Femur (tissue), 1 donor: ENCODE results near the gene PRSS48.
"Not testable (repeated sequence)": the region's sequence is repeated elsewhere in the genome, so short reads cannot be mapped to it uniquely, and the experiment has no call there.

Experiments
- DNase-seq: peaks from one replicate; pipeline ENCODE4 v3.0.0-alpha.2; 2017

PRSS48 gene

GRCh38 chr4:151263455-151263854 lies 13.5 kb upstream of the PRSS48 start:
- DNase-seq, result no peak

GRCh38 chr4:151266497-151266896 lies 10.5 kb upstream of the PRSS48 start:
- no peak for DNase-seq

DNA sequence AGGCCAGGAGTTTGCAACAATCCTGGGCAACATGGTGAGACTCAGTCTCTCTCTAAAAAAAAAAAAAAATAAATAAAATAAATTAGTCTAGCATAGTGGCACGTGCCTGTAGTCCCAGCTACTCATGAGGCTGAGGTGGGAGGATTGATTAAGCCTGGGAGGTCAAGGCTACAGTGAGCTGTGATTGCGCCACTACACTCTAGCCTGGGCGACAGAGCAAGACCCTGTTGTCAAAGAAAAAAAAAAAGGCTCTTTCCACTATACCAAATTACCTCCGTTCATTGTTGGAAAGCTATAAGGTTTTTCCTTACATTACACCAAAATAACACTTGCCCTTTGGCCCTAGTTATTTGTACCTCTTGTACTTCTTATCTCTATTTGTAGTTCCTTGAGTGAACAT lies 9.9 kb upstream of the PRSS48 start:
- DNase-seq, result no peak

DNA sequence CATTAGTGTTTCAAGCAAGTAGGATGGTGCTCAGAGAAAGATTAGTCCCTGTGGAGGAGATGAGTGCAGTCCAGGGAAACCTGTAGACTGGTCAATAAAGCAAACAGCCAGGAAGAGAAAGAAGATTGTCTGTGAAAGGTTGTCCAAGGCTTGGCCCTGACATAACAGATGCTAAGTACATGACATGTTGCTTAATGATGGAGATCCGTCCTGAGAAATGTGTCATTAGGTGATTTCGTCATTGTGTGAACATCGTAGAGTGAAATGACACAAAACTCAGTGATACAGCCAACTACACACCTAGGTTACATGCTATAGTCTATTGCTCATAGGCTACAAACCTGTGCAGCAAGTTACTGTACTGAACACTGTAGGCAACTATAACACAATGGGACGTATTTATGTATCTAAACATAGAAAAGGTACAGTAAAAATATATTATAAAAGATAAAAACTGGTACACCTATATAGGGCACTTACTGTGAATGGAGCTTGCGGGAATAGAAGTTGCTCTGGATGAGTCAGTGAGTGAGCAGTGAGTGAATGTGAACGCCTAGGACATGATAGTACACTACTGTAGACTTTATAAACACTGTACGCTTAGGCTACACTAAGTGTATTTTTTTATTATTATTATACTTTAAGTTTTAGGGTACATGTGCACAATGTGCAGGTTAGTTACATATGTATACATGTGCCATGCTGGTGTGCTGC lies 9.0 kb upstream of the PRSS48 start:
- no peak for DNase-seq

DNA sequence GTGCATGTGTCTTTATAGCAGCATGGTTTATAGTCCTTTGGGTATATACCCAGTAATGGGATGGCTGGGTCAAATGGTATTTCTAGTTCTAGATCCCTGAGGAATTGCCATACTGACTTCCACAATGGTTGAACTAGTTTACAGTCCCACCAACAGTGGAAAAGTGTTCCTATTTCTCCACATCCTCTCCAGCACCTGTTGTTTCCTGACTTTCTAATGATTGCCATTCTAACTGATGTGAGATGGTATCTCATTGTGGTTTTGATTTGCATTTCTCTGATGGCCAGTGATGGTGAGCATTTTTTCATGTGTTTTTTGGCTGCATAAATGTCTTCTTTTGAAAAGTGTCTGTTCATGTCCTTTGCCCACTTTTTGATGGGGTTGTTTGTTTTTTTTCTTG lies 8.1 kb upstream of the PRSS48 start:
- DNase-seq, result not testable (repeated sequence)

DNA sequence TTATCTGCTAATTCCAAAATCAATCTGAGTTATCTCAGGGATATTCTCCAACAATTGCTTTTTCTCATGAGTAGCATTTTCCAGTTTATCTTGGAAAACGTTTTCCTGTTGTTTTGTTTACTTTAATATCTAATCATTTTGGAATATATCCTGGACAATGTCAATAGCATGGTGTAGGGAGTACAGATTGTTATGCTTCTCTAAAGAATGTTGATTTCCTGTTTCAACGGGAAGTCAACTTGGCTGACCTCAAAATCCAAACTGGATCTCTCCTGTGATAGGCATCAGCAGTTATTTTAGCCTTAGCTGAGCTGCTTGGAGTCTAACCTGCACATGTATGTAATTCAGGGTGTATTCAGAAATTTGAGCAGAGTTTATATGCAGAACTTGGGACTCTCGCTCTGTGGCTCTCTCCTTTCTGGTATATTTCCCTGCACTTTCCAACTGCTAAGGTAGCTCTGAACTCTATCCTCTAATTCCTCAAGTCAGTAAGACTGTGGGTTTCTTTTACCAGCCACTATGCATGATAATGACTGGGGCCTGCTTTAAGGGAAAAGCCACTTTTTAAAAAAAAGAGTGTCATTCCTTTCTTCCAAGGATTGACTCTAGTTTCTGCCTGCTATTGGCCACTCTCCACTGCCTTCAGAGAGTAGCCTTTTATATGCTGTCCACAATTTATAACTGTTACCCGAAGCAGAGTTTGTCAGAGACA lies 7.7 kb downstream of the PRSS48 start:
- no peak for DNase-seq

GRCh38 chr4:151287409-151287808 lies 10.4 kb downstream of the PRSS48 start:
- no peak for DNase-seq

- no peak for DNase-seq
Measured at GRCh38 chr4:151291485-151291884, 14.5 kb downstream of the PRSS48 start.

GRCh38 chr4:151292038-151292437 lies 15.1 kb downstream of the PRSS48 start:
- DNase-seq, result no peak

GRCh38 chr4:151294833-151295496 lies 18.0 kb downstream of the PRSS48 start:
- DNase-seq, result no peak

DNA sequence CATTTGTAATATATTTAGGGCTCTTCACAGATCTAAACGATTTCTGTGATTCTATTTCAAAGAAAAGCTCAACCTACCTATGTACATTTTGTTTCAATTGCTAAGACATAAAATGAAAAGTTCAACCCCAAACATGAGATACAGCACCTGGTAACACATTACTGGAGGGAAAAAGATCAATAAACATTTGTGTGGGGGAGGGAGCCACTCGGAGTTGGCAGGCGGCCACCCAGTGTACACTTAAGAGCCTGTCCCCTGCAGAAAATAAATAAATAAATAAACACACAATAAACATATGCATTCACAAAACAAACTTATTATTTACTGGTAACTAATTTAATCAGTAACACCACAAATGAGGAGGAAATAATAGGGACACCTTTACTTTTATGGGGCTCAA lies 19.3 kb downstream of the PRSS48 start:
- no peak for DNase-seq

GRCh38 chr4:151297170-151297569 lies 20.2 kb downstream of the PRSS48 start:
- DNase-seq, result no peak

DNA sequence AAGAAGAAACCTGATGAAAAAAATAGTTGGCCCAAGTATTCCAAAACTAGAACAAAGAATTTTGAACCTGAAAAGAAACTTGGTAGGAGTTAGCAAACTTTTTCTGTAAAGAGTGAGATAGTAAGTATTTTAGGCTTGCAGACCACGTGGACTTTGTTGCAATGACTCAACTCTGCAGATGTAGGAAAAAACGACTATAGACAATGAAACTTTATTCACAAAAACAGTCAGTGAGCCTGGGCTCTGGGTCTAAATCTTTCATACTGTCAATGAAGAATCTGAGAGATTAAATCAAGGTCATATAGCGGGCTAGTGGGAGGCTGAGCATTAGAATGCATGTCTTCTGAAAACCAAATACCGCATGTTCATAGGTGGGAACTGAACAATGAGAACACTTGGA lies 25.5 kb downstream of the PRSS48 start:
- DNase-seq, result no peak

DNA sequence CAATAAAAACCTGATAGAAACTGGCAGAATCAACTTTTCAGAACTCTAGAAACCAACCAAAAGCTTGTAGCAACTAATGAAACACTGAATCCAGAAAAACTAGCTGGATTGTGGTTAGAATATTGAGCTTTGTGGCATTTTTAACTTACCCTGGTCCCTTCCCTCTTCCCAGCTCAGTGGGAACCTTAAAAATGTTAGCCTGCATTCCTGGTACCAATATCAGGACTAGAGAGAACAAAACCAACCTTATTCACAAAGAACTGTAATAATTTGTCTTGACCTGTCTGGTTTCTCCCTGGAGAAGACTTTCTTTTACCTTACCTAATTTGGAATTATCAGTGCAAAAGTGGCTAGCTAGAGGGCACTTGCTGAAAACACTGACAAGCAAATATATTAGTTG lies 27.3 kb downstream of the PRSS48 start:
- no peak for DNase-seq

DNA sequence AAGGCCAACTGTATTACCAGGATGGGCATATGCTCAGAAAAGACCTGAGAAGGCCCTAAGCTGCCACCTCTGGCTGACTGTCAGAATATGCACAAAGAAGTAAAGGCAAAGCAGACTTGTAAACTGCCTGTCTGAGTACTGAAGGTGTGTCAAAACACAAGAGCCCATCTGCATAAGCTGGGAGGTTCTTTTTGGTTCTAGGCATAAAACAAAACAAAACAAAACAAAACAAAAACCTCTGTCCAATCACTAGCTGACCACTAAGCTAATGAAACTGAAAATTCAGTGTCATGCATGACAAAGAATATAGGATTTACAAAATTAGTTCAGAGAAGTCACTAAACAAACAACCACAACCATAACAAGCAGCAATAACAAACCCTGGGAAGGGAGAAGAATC lies 27.8 kb downstream of the PRSS48 start:
- no peak for DNase-seq

DNA sequence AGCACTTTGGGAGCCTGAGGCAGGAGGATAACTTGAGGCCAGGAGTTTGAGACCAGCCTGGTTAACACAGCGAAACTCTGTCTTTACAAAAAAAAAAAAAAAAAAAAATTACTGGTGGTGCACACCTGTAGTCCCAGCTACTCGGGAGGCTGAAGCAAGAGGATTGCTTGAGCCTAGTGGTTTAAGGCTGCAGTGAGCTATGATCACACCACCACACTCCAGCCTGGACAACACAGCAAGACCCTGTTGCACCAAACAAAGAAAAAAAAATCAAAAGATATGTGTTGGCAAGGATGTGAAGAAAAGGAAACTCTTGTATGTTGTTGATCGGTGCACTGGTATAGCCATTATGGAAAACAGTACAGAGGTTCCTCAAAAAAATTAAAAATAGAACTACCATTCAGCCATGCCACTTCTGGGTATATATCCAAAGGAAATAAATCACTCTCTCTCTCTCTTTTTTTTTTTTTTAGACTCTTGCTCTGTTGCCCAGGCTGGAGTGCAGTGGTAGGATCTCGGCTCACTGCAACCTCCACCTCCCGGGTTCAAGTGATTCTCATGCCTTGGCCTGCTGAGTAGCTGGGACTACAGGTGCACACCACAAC lies 33.3 kb downstream of the PRSS48 start:
- DNase-seq, result no peak

DNA sequence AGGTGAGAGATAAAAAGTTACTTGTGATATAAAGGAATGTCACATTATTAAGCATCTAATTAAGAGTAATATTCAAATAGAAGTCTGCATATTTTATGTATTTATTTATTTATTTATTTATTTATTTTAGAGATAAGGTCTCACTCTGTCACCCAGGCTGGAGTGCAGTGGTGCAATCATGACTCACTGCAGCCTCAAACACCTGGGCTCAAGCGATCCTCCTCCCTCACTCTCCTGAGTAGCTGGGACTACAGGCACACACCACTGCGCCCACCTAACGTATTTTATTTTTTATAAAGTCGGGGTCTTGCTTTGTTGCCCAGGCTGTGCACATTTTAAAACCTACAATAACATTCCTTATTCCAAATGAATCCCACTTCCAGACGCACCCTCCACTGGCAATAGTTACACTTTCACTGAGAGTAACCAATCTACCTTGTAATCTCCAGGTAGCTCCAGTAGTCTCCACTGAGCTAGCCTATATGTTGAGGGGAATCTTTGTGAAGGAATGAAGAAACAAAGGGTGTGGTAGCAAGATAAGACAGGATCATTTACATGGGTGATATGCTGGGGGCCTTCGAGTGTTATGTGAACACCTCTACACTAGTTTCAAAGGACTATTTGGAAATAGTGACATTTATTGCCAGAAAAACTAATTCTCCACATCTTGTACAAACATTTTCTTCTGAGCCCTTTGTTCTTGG lies 36.5 kb downstream of the PRSS48 start:
- no peak for DNase-seq

GRCh38 chr4:151314010-151314355 lies 37.0 kb downstream of the PRSS48 start:
- DNase-seq, result no peak

DNA sequence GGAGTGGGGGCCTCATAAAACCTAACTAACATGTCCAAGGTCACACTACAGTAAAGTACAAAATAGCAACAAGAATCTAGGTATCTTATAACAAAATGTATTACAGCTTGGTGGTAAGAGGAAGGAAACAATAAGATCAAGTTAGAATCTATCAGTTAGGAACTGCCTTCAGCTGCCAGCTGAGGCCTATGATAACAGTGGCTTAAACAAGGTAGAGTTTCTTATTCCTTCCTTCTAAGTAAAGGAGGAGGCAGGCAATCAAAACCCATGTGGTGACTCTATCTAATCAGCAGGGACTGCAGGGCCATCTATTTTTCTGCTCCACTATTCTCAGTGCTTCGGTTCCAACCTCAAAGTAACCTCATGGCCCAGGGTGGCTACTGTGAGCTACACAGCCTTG lies 37.5 kb downstream of the PRSS48 start:
- no peak for DNase-seq

DNA sequence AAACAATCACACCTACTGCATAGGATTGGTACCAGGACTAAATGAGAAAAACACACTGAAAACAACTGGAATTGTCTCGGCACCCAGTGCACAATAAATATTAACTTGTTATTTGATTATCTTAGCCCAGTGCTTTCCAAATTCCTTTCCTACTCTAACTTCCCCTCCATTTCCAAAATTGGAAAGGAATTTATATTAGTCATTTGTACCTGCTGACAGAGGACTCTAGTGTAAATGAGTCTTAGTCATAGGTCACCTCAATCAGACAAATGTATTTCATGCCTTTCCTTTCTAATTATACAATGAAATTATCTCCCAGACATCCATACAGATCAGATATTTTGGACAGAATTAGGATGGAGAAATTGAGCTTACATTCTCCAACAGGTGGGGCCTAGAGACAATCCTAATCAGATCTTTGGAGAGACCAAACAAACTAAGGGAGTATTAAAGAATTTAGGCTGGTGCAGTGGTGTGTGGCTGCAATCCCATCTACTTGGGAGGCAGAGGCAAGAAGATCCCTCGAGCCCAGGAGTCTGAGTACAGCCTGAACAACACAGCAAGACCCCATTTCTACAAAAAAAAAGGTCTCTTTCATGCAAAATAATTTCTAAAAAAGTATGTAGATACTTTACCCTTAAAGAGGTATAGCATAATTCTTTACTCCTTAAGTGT lies 38.4 kb downstream of the PRSS48 start:
- no peak for DNase-seq

- DNase-seq, result no peak
Measured at GRCh38 chr4:151316645-151317044, 39.7 kb downstream of the PRSS48 start.

DNA sequence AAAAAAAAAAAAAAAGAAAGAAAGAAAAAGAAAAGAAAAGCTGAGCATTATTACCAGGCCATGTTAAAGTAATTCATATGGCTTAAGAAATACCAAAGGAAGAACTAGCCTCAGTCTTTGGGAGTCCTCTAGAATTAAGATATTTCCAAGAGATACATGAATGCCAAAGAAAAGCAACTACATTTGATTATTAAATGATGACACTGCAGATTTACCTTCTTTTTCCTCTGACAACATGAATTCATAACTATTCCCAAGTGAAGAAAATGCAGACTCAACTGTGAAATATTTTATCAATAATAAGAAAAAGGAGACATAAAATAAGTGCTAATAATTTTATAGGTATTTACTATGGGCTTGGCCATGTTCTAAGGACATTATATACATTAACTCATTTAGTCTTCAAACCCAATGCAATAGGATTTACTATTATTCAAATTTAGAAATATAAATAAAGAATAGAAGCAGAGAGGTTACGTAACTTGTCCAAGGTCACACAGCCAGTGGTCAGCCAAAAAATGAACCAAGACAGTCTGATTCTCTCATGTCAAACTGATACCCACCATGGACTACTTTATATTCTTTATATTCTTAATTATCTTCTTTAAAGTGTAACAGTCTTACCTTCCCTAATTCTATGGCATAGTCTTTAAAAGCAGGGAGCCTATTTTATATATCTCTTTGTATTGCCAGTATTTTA lies 41.5 kb downstream of the PRSS48 start:
- DNase-seq, result no peak
